SKM-1 treated with dmso at 0.1 percent for 144 hours (cell line): Measurements from ENCODE around the gene HCK.

Experiments used
- DNase-seq: peaks from one replicate; lab custom pipeline; 2025; ENCODE audit not compliant: unreplicated experiment; lab: John Stamatoyannopoulos, UW

HCK gene

DNA sequence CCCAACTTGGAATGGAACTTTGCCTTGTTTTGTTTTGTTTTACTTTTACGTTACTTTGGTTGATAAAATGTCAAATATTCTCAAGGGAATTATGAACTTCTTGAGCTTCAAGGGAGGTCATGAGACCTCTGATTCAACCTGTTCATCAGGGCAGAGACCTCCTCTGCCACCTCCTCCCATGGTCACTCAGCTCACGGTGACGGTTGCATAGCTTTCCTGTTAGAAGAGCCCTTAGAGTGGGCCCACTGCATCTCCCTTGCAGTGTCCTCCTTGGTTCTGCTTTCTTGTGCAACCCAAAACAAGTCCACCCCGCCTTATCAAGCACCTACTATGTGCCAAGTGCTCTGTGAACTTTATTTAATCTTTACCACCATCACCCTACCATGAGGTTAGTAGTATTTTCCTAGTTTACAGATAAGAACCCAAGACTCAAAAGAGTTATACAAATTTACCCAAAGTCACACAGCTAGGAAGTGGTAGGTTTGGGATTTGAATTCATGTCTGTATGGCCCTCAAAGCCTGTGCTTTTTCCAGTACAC lies 72.9 kb downstream of the HCK start:
- no peak for DNase-seq

DNA sequence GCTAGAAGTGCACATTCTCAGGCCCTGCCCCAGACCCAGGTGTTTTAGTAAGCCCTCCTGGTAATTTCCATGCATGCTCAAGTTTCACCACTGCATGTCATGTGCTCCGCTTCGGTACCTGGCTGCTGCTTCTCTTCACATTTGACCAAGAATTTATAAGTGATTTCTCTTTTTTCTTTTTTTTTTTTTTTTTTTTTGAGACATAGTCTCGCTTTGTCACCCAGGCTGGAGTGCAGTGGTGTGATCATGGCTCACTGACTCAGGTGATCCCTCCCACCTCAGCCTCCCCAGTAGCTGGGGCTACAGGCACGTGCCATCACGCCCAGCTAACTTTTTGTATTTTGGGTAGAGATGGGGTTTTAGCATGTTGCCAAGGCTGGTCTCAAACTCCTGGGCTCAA lies 73.5 kb downstream of the HCK start:
- DNase-seq, result no peak

DNA sequence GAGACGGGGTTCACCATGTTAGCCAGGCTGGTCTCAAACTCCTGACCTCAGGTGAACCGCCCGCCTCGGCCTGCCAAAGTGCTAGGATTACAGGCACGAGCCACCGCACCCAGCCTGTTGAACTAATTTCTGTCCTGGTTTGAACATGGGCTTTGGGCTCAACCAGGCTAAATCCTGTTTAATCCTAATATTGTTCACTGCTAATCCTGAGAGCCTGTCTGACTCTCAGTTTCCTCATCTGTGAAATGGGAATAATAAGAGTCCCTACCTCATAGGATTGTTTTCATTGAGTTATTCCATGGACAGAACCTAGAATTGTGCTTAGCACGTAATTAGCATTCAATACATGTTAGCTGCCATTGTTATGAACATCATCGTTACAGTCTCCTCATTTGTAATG lies 74.9 kb downstream of the HCK start:
- DNase-seq, result no peak

DNA sequence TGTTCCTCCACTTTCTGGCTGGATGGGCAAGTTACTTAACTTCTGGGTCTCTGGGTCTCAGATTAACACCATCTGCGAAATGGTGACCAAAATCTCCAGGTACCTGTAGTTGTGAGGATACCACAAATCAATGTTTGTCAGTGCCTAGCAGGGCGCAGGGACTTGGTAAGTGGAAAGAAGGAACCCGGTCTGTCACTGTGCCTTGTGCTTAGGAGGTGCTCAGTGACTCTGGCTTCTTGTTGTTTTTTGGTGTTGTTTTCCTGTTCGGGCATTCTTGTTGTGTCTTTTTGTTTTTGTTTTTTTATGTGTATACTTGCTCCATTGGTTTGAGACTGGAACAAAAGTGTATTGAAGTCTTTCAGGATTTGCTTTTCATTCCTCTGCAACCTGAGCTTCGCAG lies 75.3 kb downstream of the HCK start:
- no peak for DNase-seq

DNA sequence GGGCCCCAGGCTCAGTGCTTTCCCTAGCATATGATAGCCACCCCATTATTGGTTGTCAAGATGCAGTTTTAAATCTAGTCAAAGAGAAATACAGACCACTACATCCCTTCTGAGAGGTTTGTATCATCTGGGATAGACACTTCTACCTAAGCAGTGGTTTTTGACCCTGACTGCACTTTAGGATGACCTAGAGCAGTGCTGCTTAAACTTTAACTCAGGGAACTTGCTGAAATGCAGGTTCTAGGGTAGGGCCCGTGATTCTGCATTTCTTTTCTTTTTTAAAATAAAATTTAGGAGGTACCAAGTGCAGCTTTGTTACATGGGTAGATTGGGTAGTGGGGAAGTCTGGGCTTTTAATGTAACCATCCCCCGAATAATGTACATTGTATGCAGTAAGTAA lies 76.1 kb downstream of the HCK start:
- DNase-seq, result no peak

DNA sequence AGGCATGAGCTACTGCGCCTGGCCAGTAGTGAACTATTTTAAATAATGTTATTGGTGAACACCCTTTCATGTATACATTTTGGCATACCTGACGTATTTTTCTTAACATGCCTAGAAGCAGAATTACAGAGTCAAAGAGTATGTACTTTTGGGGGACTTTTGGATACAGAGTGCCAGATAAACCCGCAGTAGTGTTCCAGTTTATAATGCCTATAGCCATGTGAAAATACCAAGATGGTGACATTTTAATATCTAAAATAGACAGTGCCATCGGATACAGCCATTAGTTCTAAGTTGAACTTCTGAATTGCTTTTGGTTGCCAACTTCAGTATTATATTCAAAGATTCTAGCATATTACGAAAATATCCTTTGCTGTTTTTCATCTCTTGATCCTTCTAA lies 77.8 kb downstream of the HCK start:
- DNase-seq, result no peak

DNA sequence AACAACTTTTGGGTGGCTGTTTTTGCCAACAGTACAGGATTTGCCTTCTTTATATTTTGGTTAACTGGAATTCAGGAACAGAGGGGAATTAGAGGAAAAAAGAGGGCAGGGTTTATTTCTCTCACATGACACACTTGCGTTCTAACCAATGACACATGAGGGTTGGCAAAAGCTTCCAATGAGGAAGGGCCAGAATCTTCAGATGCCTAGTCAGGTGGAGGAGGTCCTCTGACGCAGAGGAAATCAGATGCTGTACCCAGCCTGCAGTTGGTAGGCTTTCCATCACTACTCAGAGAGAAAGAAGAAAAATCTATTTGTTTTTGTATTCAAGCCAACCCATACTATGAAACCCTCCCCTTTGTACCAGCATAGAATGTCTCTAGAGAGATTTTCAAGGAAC lies 78.3 kb downstream of the HCK start:
- DNase-seq, result no peak

DNA sequence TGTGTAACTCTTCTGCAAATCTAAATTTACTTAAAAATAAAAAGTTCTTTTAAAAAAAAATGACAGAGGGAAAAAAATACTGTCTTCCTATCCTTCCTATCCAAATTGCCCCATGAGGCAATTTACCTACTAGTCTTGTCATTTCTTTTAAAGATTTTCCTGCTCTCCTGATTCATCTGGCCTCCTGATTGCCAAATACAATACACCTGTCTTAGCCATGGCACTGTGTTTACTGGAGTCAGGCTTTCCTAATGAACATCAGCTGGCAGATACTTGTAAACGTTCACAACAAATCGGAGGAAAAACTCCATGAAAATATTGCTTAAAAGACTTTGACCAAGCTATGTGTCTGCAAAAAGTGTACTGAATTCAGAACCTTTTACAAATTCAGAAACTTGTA lies 78.9 kb downstream of the HCK start:
- DNase-seq, result no peak

DNA sequence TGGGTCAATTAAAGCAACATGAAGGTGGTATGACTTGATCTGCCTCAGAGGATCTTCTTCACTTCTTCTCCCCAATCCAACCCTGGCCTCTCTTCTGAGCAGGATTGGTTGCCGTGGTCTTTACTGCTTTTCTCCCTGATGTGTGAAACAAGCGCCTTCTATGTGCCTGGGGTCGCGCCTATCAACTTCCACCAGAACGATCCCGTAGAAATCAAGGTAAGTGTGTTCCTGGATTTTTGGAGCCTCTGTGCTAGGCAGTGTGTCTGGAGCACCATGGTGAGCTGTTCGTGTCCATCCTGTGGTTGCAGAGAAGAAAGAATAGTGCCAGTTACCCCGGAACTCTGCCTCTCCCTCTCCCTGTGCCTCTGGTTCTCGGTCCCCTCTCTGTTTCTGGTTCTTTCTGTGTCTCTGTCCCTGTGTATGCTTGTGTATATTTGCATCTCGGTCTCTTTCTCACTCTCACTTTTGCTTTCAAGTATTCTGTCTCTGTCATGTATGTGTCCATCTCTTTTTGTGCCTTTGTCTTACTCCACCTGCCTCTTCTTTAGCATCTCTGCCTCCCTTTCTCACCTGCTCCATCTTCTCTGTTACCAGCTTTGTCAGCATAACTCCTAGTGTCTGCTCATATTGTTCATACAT lies 81.0 kb downstream of the HCK start:
- no peak for DNase-seq

DNA sequence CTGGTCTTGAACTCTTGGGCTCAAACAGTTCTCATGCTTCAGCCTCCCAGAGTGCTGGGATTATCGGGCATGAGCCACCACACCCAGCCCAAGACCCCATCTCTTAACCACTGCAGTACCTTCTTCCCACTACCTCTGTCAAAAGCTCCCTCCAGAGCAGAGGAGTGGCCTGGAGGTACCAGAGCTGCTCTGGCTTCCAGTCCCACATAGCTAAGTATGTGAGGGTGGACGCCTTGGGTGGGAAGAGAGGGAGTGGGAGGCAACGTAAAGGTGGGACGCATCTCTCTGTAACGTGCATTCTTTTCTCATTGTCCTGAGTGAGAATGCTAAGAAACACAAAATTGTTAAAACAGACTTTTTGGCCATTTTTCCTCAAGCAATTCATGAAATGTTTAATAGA lies 82.0 kb downstream of the HCK start:
- no peak for DNase-seq

DNA sequence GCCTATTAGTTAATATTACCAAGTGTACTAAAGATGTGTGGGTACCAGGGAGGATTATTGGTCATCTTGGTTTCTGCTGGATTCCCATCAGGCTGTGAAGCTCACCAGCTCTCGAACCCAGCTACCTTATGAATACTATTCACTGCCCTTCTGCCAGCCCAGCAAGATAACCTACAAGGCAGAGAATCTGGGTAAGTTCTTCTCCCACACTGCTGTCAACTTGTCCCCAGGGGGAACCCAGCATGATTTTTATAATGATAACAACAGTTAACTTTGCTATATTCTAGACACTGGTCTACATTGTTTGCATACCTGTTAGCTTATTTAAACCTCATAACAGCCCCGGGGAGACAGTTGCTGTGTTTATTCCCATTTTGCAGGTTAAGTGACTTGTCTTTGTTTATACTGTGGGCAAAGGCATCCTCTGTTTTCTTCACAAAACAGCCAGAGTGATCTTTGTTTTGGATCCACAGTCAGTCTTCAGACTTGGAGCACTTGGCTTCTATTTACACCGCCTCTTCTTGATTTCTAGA lies 84.0 kb downstream of the HCK start:
- DNase-seq, result no peak

DNA sequence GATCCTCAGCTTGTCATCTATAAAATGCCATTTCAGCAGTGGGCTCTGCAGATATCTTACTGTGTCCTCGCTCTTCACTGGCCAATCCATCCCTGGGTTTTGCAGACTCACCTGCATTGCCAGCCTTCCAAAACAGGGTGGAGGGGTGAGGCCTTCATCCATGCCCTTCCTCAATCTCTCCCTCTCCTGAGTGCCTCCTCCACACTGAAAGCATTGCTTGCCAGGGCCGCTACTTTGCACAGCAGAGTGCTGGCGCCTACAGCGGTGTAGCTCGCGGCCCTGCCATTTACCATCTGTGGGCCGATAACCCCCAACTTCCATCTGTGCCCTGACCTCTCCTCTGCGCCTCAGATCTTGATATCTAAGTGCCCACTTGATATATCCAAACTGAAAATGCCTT lies 86.9 kb downstream of the HCK start:
- no peak for DNase-seq

DNA sequence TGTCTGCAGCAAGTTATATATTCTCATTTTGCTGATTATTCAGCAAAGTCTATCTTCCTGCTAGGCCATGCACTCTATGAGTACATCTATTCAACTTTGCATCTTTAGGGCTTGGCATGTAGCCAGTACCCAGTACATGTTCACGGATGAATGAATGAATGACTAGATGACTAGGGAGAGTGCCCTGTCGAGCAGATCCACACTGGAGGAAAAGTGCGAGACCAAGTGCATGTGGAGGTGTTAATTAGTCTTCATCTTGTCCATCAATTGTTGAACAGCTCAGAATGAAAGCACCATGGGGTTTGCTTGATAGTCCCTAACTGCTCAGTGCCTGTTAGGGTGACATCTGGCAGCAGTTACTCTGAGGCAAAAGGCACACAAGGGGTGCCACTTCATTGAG lies 87.9 kb downstream of the HCK start:
- DNase-seq, result no peak

DNA sequence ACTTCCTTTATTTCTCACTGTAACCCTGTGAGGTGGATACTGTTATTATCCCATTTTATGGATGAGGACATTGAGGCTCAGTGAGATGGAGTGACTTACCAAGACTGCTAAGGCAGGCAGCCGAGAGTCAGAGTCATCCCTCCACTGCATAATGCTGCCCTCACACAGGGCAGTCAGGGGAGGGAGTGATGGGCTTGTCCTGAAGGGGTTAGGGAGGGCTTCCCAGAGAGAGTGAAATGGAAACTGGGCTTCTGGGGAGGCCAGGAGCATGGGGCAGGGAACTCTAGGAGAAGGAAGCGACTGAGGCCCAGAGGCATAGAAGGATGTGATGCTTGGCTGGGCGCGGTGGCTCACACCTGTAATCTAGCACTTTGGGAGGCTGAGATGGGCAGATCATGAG lies 88.6 kb downstream of the HCK start:
- no peak for DNase-seq

DNA sequence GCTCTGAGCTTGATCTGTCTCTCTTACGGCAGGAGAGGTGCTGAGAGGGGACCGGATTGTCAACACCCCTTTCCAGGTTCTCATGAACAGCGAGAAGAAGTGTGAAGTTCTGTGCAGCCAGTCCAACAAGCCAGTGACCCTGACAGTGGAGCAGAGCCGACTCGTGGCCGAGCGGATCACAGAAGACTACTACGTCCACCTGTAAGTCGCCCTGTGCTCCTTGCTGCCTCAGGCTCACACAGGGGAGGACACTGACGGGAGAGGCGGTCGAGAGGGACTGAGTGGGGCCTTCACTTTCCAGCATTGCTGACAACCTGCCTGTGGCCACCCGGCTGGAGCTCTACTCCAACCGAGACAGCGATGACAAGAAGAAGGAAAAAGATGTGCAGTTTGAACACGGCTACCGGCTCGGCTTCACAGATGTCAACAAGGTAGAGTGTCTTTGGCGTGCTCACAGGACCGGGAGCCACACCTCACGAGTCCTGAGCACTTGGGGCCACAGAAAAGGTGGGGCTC lies 89.5 kb downstream of the HCK start:
- no peak for DNase-seq

DNA sequence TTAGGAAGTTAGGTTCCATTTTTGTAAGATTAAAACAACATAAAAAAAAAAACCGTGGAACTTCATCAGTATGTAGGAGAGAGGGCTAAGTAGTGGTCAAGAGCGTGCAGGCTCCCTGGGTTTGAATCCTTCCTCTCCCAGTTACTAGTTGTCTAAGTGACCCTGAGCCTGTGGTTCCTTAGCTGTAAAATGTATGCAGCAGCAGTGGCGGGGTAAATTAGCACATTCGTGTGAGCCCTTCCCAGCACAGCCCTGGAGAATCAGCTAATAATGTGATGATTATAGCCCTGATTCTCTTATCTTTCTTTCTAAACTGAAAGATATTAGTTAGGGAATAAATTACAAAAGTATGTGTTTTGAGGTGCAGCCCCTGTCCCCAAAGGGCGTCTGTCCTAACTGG lies 90.0 kb downstream of the HCK start:
- no peak for DNase-seq

DNA sequence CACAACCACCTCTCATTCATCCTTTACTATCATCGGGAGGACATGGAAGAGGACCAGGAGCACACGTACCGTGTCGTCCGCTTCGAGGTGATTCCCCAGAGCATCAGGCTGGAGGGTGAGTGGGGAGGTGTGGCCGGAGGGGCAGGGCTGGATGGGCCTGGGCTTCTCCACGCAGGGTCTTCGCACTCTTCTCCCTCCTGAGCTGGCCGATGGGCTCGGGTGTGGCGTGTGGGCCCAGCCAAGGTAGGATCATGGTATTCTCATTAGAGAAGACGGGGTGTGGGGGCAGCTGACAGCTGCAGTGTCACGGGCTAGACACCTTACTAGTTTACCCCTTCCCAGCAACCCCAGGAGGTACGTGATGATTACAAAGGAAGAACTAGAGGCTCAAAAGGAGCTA lies 90.9 kb downstream of the HCK start:
- no peak for DNase-seq

DNA sequence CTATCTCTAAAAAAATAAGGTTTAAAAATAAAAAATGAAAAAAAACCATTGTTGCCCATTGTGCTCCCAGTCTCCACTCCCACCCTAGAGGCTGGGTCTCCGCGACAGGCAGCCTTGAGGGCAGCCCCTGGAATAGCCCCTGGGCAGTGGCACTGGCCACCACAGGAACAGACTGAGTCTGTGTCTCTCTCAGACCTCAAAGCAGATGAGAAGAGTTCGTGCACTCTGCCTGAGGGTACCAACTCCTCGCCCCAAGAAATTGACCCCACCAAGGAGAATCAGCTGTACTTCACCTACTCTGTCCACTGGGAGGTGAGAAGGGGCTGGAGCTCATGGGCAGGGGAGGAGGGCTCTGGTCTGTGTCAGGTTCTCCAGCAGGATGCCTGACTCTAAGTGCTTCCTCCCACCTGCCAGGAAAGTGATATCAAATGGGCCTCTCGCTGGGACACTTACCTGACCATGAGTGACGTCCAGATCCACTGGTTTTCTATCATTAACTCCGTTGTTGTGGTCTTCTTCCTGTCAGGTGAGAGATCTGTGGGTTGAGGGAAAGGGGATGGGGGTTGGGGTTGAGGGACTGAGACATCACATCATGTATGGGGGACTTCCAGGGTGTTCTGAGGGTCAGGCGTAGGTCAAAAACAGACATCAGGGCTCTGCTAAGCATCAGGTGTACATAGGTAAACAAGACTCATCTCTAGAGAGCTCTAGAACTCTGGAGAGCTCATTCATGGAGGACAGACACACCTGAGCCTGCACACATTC lies 93.0 kb downstream of the HCK start:
- DNase-seq, result no peak

DNA sequence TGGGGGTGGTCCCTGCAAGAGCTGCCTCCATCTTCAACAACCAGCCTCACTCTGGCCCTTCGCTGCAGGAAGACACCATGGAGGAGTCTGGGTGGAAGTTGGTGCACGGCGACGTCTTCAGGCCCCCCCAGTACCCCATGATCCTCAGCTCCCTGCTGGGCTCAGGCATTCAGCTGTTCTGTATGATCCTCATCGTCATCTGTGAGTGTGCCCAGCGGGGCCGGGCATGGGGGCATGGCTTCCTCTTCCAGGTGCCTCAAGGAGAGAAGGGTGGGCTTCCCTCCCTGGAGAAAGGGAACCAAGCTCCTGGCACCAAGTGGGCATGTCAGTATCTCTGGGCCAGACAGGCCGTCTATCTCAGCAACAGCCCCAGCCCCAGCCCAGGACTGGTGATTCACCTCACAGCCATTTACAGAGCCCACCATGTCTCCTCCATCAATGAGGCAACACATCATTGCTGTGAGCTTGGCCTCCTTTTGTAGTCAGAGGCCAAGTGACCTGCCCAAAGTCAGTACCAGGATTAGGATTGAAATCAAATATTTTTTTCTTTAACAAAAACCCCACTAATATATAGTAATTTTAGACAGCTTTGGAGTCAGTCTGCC lies 97.6 kb downstream of the HCK start:
- DNase-seq, result no peak

DNA sequence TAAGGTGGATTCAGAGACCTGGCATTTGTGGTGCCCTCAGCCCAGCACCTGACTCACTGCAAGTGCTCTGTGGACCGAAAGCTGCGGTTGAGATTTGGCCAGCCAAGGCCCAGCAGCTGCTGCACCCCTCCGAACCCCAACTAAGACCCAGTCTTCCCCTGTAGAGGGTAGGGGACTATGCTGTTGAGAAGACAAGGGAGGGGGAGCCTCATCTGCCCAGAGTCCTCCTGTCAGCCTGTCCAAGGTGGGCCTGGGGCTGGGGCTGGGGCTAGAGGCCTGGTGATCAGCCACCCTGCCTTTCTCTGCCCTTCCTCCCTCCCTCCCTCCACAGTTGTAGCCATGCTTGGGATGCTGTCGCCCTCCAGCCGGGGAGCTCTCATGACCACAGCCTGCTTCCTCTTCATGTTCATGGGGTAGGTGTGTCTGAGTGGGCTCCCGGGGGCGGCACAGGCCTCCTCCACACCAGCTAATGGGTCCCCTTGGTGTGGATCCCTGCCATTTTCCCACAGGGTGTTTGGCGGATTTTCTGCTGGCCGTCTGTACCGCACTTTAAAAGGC lies 98.3 kb downstream of the HCK start:
- no peak for DNase-seq
